Suprapubic skin (tissue), 4 donors: Measurements from ENCODE around the gene WDR5. TPM values are rescaled to one million over a fixed set of nuclear protein-coding genes. Genes with fewer than 3 reads are reported as not detected.

ENCODE experiments used
- DNase-seq, 2 donors: peaks; one replicate each; pipeline ENCODE4 v3.0.0-alpha.2; 2019; ENCODE audit warnings: low spot score in 2 of 2
- H3K27ac ChIP-seq: fragments of 200-600 bp; sonication (generic); one replicate; pipeline ENCODE4 v1.5.1; 2019
- H3K27me3 ChIP-seq: fragments of 200-600 bp; sonication (generic); one replicate; pipeline ENCODE4 v1.5.1; 2019
- H3K36me3 ChIP-seq: fragments of 200-600 bp; sonication (generic); one replicate; pipeline ENCODE4 v1.5.1; 2019
- H3K4me1 ChIP-seq: fragments of 200-600 bp; sonication (generic); one replicate; pipeline ENCODE4 v1.5.1; 2019
- H3K4me3 ChIP-seq: fragments of 200-600 bp; sonication (generic); one replicate; pipeline ENCODE4 v1.5.1; 2019; ENCODE audit warnings: mild to moderate bottlenecking
- H3K9me3 ChIP-seq: fragments of 200-600 bp; sonication (generic); one replicate; pipeline ENCODE4 v1.5.1; 2019
- EP300 ChIP-seq: sonication (generic); formaldehyde crosslinking; IDR thresholded peaks from one replicate; pipeline ENCODE4 v1.6.1; 2017; ENCODE audit warnings: antibody characterized with exemption
- POLR2A ChIP-seq, 2 donors: fragments of 450-650 bp; IDR thresholded peaks; one replicate each; pipeline ENCODE4 v1.6.1; 2017; ENCODE audit warnings: antibody characterized with exemption in 2 of 2, mild to moderate bottlenecking in 2 of 2, moderate library complexity in 2 of 2
- POLR2AphosphoS5 ChIP-seq, 3 donors: sonication (generic); formaldehyde crosslinking; IDR thresholded peaks; one replicate each; pipeline ENCODE4 v1.6.1; 2017; ENCODE audit warnings: antibody characterized with exemption in 3 of 3
- WGBS: methylation state at CpG from one replicate; pipeline ENCODE4 v1.1.5; 2018; 5-methylcytosine and 5-hydroxymethylcytosine counted together
- total RNA-seq, 4 donors: library from RNA; depleted of rRNA; stranded (reverse); fragments of >200 nt; gene quantifications; one replicate each; pipeline ENCODE4 v1.1.0, GENCODE V29; 2016
- TF ChIP-seq, protein P1 (sequence below), 2 donors: fragments of 200-600 bp in 1 of 2; fragments of 450-650 bp in 1 of 2; sonication (generic) in 1 of 2; IDR thresholded peaks; one replicate each; pipeline ENCODE4 v1.5.1; 2016 to 2019; ENCODE audit warnings: antibody characterized with exemption in 2 of 2, mild to moderate bottlenecking in 1 of 2, moderate library complexity in 1 of 2

WDR5 gene
- total RNA-seq, 4 donors from 2014 or later = 21.7 to 37.8 (median 26.5) TPM

- WGBS = 26% methylated on average over 22 of the region's 29 CpGs
- Histone ChIP-seq H3K4me3 (no peak overlapping the region), H3K27me3 (no peaks in the 10 kb centered on the region), H3K27ac (no peak overlapping the region), H3K4me1 (peaks cover 7% of the 10 kb centered on the region), H3K9me3 (no peaks in the 10 kb centered on the region), H3K36me3 (no peaks in the 10 kb centered on the region)
- peak in 1 of 2 donors; percentile 79 for DNase-seq
- TF ChIP-seq, protein P1, sequence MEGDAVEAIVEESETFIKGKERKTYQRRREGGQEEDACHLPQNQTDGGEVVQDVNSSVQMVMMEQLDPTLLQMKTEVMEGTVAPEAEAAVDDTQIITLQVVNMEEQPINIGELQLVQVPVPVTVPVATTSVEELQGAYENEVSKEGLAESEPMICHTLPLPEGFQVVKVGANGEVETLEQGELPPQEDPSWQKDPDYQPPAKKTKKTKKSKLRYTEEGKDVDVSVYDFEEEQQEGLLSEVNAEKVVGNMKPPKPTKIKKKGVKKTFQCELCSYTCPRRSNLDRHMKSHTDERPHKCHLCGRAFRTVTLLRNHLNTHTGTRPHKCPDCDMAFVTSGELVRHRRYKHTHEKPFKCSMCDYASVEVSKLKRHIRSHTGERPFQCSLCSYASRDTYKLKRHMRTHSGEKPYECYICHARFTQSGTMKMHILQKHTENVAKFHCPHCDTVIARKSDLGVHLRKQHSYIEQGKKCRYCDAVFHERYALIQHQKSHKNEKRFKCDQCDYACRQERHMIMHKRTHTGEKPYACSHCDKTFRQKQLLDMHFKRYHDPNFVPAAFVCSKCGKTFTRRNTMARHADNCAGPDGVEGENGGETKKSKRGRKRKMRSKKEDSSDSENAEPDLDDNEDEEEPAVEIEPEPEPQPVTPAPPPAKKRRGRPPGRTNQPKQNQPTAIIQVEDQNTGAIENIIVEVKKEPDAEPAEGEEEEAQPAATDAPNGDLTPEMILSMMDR (IDR thresholded peaks at IDR 0.05) = no peak
- peak in 2 of 3 donors; percentile 56 to 92 for TF ChIP-seq POLR2AphosphoS5 (IDR thresholded peaks at IDR 0.05)
These were observed 29.8 kb downstream of the WDR5 start for GRCh38 chr9:134165357-134166315.

DNA sequence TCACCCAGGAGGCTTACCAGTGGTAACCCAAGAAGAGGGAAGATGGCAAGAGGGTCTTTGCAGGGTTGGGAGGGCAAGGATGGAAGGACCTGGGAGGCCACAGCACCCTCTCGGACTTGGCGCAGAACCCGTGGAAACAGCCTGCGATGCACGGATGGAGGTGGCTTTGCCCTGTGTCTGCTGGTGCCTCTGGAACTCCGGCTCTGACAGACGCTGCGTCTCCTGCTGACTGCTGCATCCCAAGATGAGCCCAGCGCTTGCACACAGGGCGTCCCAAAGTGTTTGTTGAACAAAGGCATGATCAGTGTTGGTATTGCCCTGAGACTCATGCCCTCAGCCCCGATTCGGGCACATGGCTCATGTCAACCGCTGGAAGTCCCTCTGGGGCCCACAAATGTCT, 30.5 kb downstream of the WDR5 start:
- DNase-seq = peak in 1 of 2 donors; percentile 65
- H3K4me1 ChIP-seq = peaks cover 7% of the 10 kb centered on the region
- no peaks in the 10 kb centered on the region for H3K36me3 ChIP-seq
- 100% methylated on average over 4 of the region's 13 CpGs for WGBS
- no peaks in the 10 kb centered on the region for H3K9me3 ChIP-seq
- H3K4me3 ChIP-seq = no peak overlapping the region
- no peaks in the 10 kb centered on the region for H3K27me3 ChIP-seq
- no peak for TF ChIP-seq EP300
- TF ChIP-seq, protein P1 (IDR thresholded peaks at IDR 0.05) = no peak
- no peak for TF ChIP-seq POLR2AphosphoS5 (IDR thresholded peaks at IDR 0.05)
- no peak for TF ChIP-seq POLR2A (IDR thresholded peaks at IDR 0.05)
- no peak overlapping the region for H3K27ac ChIP-seq

DNA sequence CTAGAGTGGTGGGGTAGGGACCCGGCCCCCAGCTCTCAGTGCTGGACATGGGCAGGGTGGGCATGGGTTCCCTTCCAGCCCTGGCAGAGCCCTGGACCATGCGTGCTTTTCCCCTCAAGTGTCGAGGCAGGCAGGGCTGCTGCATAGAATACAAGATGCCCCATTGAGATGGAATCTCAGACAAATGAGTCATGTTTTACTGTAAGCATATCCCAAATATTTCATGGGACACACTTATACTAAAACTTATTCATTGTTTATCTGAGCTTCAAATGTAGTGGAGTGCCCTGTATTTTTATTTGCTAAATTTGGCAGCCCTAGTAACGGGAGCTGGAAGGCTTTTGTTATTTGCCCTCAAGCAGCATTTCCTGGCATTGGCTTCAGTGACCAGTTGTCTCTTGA, 31.6 kb downstream of the WDR5 start:
- DNase-seq = no peak
- Histone ChIP-seq H3K36me3 (no peaks in the 10 kb centered on the region), H3K27ac (no peak overlapping the region), H3K27me3 (no peaks in the 10 kb centered on the region), H3K4me3 (no peak overlapping the region), H3K9me3 (no peaks in the 10 kb centered on the region), H3K4me1 (peaks cover 7% of the 10 kb centered on the region)
- TF ChIP-seq, protein P1 (IDR thresholded peaks at IDR 0.05) = no peak
- TF ChIP-seq POLR2AphosphoS5 (IDR thresholded peaks at IDR 0.05) = no peak
- TF ChIP-seq POLR2A (IDR thresholded peaks at IDR 0.05) = no peak
- TF ChIP-seq EP300 = no peak
- WGBS = 73% methylated on average over 4 of the region's 4 CpGs

GRCh38 chr9:134168757-134169550, 33.1 kb downstream of the WDR5 start:
- TF ChIP-seq POLR2A (IDR thresholded peaks at IDR 0.05) = no peak
- WGBS = 91% methylated on average over 11 of the region's 11 CpGs
- DNase-seq = no peak
- Histone ChIP-seq H3K4me3 (no peak overlapping the region), H3K27me3 (peaks cover 4% of the 10 kb centered on the region), H3K4me1 (peaks cover 2% of the 10 kb centered on the region), H3K9me3 (no peaks in the 10 kb centered on the region), H3K36me3 (no peaks in the 10 kb centered on the region), H3K27ac (no peak overlapping the region)

GRCh38 chr9:134169724-134170401, 34.0 kb downstream of the WDR5 start:
- H3K36me3 ChIP-seq = no peaks in the 10 kb centered on the region
- TF ChIP-seq POLR2A (IDR thresholded peaks at IDR 0.05) (no peak), EP300 (no peak), POLR2AphosphoS5 (IDR thresholded peaks at IDR 0.05) (no peak)
- TF ChIP-seq, protein P1 (IDR thresholded peaks at IDR 0.05) = no peak
- H3K27ac ChIP-seq = no peak overlapping the region
- H3K27me3 ChIP-seq = peaks cover 12% of the 10 kb centered on the region
- 77% methylated on average over 17 of the region's 24 CpGs for WGBS
- H3K4me3 ChIP-seq = no peak overlapping the region
- peaks cover 10% of the 10 kb centered on the region for H3K4me1 ChIP-seq
- H3K9me3 ChIP-seq = no peaks in the 10 kb centered on the region
- DNase-seq = no peak
